HG03565 (cell line): Measurements from ENCODE around the gene CPE.
"Not testable (repeated sequence)": the region's sequence is repeated elsewhere in the genome, so short reads cannot be mapped to it uniquely, and the experiment has no call there.

ENCODE experiments used
- ATAC-seq: cut with Tn5 transposase; IDR thresholded peaks from one replicate; pipeline ENCODE4 v1.9.1; 2021; ENCODE audit warnings: mild to moderate bottlenecking, moderate library complexity; ENCODE audit not compliant: unreplicated experiment

The CPE gene

DNA sequence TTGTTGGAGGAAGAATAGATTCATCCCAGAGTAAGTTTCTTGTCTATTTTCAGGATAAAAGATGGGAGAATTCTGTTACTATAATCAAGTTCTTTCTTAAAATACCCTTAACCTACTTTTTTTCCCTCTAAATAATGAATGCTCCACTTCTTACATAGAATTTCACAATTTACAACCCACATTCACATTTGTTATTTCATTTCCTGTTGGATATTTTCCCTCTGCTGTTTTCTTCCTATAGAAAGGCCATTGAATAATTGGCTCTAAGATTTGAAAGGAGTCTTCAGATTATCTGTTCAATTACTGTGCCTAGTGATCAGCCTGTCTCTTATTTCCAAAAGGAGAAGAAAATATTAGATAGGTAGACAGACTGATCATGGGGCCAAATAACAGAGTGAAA lies 79.7 kb downstream of the CPE start:
- ATAC-seq: no peak

DNA sequence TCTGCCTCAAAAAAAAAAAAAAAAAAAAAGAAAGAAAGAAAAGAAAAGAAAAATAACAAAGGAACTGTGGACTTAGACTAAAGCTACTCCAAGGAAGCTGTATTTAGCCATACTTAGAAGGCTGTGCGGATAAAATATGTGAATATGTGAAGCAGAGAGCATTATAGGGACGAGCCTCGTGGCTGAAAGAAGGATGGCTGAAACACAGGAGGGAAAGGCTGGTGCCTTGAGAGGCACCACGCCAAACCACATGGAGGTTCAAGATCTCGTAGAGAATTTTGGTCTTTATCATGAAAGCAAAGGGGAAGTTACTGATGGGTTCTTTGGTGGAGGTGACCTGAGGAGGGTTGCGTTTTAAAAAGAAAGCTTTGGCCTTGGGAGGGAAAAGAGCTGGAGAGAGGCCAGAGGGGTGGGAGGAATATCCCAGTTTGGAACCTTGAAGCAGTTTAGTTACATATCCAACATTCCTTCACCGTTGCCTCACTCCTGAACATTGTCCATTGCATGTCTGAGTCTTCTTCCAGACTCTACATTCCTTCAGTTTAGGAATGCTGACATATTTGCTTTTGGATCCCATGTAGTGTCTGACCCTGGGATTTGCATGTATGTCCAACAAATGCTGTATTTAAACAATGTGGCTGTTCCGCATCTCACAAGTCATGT lies 82.5 kb downstream of the CPE start:
- ATAC-seq: no peak

DNA sequence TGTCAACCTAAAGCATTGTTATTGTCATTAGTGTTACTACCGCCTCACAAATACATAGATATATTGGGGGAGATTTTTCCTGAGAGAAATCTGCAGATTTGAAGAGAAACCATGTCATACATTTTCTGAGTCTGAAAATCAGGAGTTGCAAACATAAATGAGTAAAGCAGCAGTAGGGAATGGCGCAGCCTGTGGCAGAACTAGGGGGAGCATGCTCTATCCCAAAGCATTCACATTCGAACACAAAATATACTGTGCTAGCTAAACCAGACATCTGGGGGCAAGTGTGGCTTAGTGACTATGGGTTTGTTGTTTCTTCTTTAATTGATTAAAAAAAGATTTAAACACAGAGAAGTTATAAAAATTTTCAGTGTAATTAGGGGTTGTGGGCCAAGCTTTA lies 83.2 kb downstream of the CPE start:
- no peak for ATAC-seq

DNA sequence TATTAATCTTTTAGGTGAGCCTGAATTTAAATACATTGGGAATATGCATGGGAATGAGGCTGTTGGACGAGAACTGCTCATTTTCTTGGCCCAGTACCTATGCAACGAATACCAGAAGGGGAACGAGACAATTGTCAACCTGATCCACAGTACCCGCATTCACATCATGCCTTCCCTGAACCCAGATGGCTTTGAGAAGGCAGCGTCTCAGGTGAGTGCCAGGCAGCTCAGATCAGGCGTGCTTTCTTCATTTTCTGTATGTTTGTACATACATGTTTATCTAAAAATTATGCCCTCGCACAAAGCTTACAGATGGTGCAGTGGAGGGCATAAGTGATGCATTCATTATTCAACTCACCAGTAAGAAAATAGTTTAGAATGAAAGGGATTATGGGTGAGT lies 85.6 kb downstream of the CPE start:
- no peak for ATAC-seq

DNA sequence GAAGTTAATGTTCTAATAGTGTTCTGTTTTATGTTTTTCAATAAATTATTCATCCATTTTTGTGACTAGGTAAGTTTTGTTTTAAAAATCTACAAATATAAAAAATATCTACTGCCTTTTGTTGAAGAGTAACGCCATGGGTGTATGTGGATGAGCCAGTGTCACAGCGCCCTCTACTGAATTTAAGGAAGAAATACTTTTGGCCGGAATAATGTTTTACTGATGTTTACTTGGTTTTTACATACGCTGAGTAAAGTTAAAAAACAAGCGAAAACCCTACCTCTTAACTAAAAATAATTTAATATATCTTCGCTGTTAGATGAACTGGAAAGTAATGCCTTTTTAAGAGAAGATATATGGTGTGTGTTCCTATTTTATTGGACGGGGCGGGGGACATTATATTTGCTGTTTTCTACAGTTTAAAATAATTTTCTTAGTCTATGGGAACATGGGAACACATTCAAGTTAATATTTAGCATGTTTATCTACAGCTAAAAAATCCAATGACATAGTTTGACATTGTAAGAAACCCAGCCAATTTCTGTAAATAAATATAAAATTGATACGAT lies 86.1 kb downstream of the CPE start:
- ATAC-seq: no peak

DNA sequence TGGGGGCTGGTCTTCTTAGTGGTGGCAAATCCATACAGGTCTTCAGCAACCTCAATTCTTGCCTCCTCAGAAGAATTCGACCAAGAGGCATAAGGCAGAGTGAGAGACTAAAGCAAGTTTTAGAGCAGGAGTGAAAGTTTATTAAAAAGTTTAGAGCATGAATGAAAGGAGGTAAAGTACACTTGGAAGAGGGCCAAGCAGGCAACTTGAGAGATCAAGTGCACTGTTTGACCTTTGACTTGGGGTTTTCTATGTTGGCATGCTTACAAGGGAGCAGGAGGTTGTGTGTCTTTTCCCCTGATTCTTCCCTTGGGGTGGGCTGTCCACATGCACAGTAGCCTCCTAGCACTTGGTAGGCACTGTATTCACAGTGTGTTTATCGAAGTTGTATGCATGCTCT lies 91.2 kb downstream of the CPE start:
- no peak for ATAC-seq

DNA sequence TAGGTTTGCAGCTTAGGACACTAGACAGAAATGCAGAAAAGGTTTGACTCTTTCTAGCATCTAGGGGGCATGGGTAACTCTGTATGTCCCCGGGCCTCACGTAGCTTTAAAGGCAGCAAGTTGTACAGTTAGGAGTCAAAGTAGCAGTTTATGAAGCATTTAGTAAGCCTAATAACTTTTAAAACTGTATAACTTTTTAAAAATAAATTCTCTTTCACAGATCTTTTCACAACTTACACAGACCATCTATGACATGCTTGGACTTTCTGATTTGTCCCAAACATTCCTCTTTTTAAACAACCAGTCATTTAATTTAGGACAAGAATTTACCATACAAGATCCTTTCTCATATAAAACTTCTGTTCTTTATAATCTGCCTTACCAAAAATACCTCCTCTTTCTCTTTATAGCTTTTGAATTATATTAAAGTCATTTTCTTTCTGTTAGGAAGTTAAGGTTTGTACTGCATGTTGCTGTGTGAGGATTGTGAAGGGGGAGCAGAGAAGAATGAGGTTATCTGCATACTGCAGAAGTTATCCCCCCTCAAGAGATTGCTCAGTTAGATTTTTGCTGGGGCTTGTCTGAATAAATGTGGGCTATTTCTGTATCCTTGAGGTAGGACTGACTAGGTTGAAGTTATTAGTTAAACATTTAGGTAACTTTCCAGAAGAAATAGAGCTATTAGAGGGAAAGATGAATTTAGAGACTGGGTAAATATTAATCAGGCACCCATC lies 94.3 kb downstream of the CPE start:
- ATAC-seq: no peak

DNA sequence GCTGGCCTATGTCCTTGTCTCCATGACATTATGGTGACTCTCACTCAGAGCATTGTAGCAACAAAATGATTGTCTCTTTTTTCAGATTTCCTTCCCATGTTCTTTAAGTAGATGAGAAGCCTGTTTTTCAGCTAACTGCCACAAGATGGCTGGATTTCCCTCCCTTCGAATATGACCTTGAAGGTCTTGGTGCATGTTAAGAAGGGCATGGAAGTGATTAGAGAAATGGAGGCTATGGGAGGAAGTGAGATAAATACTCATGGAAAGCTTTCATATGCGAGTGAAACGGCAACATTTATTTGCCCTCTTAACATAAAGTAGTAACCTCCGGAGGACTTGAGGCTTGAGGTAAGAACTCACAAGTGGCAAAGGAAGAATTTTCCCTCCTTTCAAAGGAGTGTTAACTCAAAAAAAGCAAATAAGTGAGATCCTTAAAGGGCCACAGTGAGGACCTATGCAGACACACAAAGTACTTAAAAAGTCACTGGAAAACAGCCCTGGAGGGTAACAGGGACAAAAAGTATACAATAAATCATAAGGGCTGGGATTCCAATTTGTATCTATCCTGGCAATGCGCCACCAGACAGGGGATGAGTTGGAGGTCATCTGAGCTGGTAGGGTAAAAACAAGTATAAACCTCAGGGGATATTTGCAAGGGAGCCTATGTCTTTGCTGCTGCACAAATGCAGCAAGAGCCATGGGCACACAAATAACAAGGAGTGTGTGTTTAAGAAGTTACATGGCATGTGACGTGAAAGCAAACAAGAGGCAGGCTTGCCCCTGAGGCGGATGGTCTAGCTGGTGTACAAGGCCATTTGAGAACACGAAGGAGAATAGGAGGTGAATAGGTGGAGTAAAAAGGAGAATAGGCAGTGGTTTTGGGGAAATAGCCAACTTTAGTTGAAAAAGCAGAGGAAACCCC lies 96.2 kb downstream of the CPE start:
- no peak for ATAC-seq

DNA sequence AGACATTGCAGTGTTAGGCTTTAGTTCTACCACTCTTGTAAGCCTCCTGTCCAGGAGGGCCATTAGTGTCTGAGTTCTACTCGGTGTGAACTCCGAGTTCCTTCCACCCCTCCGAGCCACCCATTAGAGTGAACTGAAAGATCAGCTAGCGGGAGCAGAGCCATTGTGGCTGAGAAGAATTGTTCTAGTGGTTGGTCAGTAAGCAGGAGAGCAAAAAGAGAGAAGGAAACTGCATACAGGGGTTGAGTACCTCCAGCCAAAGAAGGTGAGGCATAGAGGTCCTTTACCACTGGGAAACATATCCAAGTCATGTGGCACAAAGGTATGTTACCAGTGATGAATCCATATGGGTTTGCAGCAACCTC lies 96.9 kb downstream of the CPE start:
- ATAC-seq: no peak

DNA sequence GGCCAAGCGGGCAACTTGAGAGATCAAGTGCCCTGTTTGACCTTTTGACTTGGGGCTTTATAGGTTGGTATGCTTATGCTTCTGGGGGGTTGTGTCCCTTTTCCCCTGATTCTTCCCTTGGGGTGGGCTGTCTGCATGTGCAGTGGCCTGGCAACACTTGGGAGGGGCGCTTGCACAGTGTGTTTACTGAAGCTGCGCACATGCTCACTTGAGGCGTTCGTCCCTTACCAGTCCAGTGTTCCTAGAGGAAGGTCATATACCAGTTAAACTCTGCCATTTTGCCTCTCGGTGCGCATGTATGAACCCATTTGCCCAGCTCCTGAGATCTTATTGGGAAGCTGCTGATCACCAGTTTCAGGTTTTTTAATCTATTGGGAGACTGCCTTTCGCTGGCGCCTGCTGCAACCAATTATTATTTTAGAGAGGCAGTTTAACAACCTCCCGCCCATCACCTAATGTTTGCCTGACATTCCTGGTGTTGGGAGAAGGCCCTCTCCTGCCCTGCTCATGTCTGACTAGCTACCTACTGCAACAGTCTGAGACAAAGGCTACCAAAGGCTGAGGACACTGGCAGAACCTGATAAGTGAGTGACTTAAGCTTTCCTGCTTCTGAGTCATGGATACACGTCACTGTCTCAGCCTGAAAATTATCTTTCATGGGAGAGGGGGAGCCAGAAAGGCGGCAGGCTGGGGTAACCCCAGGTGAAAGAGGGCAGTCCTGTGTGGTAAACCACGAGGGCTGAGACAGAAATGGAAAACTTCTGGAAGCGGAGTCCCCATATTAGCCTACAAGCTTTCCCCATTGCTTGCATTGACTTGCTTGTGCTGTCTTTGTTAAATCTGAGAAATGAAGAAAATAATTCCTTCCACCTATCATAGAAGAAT lies 97.6 kb downstream of the CPE start:
- no peak for ATAC-seq

DNA sequence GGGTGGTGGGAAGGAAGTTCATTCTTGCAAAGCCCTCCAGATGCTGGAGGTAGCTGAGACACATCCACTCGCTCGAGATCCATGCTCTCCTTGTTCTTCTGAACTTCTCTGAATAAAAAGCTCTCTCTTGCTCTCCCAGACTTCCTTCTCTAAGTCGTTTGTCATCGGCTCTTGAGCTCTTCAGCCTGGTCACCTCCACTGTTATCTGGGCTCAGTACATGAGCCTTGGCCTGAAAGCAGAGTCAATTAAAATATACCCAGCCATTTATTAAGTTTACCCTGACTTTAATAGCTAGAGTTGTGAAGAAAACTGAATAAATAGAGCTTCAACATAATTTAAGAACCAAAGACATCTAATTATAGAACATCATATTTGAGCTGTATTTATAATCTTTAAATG lies 99.0 kb downstream of the CPE start:
- ATAC-seq: no peak

DNA sequence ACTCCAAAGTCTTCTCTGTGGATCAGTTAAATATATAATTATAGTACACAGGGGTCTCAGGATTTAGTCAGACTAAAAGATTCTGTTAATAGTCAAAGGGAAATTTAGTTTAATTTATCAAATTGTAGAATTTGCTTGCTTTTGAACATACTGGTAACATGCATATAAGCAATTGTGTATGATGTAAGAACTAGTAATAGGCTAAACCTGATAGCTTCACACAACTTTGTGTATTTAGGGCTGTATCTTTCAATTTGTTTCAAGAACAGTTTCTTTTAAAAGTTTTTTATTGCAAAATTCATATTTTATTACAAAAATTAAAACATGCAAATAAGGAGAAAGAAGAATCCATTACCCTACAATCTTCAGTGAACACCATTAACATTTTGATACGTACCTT lies 99.5 kb downstream of the CPE start:
- no peak for ATAC-seq

DNA sequence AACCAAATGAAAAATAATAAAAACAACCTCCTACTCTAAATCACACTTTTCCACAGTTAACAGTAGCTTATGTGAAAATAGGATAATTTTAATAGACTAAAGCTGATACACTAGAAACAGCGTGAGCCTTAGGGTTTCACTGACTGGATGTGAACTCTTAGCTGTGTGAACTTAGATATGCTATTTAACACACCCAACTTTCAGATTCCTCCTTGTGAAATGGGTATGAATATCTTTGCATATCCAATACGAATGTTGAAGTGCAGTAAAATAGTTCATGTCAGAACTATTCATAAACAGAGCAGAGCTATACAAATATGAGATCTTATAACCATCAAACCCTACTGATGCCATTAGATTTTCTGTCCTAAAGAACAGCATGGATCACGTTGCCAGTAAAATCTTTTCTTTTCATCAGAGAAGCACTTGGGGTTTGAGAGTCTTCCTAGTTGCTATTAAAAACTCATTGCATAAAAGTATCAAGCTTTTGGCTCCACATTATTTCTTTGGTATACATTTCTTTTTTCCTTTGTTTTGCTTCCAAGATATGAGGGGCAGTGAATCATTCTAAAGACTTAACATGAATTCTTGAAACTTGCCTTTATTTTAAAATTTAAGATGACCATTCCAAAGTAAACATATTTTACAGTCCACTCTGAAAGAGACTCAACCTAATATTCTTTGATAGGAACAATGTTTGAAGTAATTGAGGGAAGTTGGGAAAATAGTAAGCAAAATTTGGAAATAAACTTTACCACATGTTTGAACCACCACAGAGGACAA lies 102.4 kb downstream of the CPE start:
- ATAC-seq: no peak

DNA sequence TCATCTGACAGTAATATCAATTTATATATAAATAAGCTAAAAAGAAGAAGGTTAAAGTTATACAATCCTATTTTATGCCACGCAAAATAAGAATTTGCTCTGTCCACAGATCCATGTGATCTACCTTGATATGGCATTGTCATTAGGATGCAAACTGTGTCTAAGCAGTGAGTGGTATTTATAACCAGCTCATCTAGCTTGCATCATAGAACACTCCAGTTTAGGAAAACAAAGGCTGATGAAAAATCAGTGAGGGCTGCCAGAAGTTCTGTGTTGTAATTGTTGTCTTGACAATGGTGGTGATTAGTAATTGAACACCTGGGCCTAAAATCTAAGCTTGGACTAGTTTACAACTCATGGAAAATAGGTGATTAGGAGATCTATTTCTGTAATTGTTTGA lies 111.0 kb downstream of the CPE start:
- no peak for ATAC-seq

DNA sequence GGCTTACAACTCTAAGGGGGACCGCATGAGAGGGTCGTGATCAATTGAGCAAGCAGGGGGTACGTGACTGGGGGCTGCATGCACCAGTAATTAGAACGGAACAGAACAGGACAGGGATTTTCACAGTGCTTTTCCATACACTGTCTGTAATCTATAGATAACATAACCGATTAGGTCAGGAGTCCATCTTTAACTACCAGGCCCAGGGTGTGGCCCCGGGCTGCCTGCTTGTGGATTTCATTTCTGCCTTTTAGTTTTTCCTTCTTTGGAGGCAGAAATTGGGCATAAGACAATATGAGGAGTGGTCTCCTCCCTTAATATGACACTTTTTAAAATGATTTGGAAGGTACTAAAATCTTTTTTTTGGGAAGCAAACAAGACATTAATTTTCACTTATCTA lies 113.8 kb downstream of the CPE start:
- not testable (repeated sequence) for ATAC-seq

DNA sequence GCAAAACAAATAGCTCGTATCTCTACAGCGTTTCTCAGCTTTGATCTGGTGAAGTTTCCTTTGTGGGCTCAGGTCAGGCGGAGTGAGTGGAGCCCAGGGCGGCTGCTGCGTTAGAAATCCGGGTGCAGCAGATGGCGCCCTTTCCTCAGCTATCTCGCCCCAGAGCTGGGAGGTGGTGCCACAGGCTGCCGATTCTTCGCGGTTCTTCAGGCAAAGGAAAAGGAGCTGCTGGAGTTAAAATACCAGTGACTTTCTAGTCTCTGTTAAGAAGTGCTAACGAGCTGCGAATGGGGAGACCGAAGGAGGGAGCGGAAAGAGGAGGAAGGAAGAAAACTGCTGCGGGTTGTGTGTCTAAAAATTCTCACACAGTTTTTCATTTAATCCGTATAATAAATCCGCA lies 114.6 kb downstream of the CPE start:
- ATAC-seq: peak; percentile 94

DNA sequence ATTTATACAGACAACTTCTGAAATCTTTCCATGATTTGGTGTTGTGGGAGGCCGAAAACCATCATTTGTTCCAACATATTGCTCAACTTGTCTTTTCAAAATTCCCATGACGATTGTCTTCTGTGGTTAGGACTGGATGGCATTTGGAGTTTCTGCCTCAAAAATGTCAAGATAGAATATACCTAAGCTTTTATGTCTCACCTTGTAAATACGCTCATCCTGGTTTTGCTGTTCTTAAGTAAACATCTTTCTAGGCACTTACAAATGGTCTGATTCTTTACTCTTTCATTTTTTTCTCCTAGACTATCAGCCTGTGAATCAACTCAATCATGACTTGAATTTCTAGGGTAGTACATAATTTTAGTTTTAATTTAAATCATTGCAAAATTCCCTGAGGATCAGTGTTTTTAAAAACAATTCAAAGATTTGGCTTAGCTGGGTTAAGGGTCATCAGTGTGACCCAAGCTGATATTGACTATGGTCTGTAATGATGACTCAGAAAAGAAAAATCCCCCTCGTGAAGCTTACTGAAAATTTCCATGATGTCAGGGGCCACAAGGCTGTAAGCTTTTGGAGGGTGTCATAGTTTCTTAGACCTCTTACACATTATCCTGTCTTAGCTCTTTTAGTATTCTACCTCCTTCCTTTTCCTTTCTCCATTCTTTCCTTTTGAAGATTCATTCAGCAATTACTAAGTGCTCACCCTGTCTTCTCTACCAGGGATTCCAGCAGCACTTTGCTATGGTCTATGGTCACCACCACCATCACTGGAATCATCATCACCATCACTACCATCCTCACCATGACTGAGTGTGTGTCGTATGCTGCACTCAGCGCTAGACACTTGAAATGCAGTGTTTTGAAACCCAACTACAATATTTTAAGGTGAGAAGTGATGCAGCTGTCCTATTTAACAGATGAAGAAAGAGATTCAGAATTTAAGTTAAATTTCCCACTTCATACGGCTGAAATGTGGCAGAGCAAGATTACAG lies 124.4 kb downstream of the CPE start:
- ATAC-seq: peak; percentile 53

DNA sequence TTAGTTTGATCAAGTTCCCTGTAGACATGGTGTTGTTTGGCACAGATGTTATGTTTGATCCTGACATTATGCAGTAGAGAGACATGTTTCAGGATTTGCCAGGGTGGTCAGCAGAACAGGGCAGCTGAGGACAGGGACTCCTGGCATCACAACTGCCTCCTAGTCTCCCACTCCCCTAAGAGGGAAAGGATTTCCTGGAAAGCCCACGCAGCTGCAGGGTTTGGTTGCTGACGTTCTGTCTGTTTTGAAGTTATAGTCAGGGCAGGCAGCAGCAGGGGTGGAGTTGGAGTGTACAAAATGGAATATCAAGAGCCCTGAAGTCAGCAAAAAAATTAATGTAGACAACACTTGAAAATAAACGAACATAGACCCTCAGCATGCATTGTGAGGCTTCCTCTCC lies 125.4 kb downstream of the CPE start:
- ATAC-seq: no peak
